Measurements from ENCODE around the gene CLEC17A.
A peak's percentile ranks its signal among the peaks of the same experiment; 100 is the strongest.
"Not testable (repeated sequence)": the region's sequence is repeated elsewhere in the genome, so short reads cannot be mapped to it uniquely, and the experiment has no call there.

The CLEC17A gene

DNA sequence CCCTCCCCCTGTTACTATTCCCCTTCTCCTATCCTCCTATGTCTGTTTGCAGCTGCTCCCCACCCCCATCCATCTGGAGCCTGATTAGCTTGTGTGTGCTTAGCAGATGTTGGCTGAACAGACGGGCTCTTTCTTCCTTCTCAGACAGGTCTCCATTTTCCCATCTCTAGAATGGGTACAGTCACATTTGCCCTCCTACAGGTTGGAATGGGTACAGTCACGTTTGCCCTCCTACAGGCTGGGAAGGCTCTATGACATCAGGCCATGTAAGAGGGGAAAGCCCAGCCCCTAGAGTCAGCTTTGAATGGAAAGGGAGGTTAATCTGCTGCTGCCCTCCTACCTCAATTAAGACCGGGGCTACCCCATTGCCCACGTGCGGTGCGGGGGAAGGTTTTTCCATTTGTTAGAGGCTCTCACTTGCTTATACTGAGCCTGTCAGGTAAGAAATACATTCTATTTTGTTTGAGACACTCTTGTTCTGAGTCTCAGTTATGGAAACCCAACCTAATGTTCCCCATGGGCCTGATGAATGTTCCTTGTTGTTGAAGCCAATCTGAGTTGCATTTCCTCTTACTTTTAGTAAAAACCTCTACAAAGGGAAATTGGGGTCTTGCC, 2.2 kb upstream of the CLEC17A start:
- CTCF ChIA-PET = interaction anchor here (1.9 kb wide), 1 partner anchor 106 kb away, joined by 4 read pairs; no protein-coding TSS in a partner anchor
- POLR2A ChIA-PET = no interaction called here

DNA sequence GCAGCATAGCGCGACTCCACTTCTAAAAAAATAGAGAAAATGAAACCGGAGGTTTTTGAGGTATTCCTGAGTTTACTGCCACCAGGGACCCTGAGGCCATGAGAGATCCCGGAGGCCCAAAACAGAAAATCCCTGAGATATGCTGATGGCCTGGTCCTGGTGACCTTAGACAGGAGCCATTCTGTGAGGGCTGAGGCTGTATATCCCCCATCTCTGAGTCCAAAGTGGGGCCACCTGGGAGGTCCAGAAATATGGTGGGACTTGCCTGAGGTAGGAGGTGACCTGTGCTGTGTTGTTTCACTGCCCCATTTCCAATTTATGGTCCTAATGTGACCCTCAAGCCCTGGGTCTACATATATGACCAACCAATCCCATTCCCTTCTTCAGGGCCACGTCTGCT, 1.5 kb downstream of the CLEC17A start:
- H3K36me3 ChIP-seq (ENCODE audit: control insufficient read depth in 2 of 2, insufficient read depth in 1 of 2, low read length in 2 of 2); H3K4me3 ChIP-seq (ENCODE audit: low read depth, low read length); H3K9me3 ChIP-seq (ENCODE audit: control insufficient read depth, insufficient read depth, low read depth, low read length); CTCF ChIA-PET; H3K4me1 ChIP-seq (ENCODE audit: control insufficient read depth, insufficient read depth, low read length); H3K27ac ChIP-seq (ENCODE audit: extremely low read depth, low read depth, low read length); POLR2A ChIA-PET: not testable (repeated sequence)

More for the DNA sequence above, 2.2 kb upstream of the CLEC17A start:
- TF ChIP-seq ZNF341 (tag by site-specific recombination; IDR thresholded peaks at IDR 0.05; ENCODE audit: low read depth) (no peak), ZNF221 (tag by site-specific recombination; IDR thresholded peaks at IDR 0.05; ENCODE audit: borderline replicate concordance) (no peak), ZNF248 (tag by site-specific recombination; IDR thresholded peaks at IDR 0.05) (no peak), ZBTB1 (tag by site-specific recombination; IDR thresholded peaks at IDR 0.05) (no peak), ZNF121 (tag by site-specific recombination; IDR thresholded peaks at IDR 0.05) (no peak), ZFP69B (tag by site-specific recombination; IDR thresholded peaks at IDR 0.05) (no peak), ZNF658 (tag by site-specific recombination; IDR thresholded peaks at IDR 0.05) (no peak), REPIN1 (tag by site-specific recombination; IDR thresholded peaks at IDR 0.05; ENCODE audit: low read depth) (no peak), ZNF404 (tag by site-specific recombination; IDR thresholded peaks at IDR 0.05) (no peak), ZNF707 (tag by site-specific recombination; IDR thresholded peaks at IDR 0.05) (no peak)
- TF ChIP-seq, protein P1, sequence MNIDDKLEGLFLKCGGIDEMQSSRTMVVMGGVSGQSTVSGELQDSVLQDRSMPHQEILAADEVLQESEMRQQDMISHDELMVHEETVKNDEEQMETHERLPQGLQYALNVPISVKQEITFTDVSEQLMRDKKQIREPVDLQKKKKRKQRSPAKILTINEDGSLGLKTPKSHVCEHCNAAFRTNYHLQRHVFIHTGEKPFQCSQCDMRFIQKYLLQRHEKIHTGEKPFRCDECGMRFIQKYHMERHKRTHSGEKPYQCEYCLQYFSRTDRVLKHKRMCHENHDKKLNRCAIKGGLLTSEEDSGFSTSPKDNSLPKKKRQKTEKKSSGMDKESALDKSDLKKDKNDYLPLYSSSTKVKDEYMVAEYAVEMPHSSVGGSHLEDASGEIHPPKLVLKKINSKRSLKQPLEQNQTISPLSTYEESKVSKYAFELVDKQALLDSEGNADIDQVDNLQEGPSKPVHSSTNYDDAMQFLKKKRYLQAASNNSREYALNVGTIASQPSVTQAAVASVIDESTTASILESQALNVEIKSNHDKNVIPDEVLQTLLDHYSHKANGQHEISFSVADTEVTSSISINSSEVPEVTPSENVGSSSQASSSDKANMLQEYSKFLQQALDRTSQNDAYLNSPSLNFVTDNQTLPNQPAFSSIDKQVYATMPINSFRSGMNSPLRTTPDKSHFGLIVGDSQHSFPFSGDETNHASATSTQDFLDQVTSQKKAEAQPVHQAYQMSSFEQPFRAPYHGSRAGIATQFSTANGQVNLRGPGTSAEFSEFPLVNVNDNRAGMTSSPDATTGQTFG (tag by site-specific recombination; IDR thresholded peaks at IDR 0.05; ENCODE audit: borderline replicate concordance) = no peak
- TF ChIP-seq, protein P2, sequence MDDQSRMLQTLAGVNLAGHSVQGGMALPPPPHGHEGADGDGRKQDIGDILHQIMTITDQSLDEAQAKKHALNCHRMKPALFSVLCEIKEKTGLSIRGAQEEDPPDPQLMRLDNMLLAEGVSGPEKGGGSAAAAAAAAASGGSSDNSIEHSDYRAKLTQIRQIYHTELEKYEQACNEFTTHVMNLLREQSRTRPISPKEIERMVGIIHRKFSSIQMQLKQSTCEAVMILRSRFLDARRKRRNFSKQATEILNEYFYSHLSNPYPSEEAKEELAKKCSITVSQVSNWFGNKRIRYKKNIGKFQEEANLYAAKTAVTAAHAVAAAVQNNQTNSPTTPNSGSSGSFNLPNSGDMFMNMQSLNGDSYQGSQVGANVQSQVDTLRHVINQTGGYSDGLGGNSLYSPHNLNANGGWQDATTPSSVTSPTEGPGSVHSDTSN (CRISPR knock-in tag; IDR thresholded peaks at IDR 0.05) = no peak
- no peak overlapping the region for H3K4me3 ChIP-seq (ENCODE audit: low read depth, low read length)
- no peaks in the 10 kb centered on the region for H3K9me3 ChIP-seq (ENCODE audit: control insufficient read depth, insufficient read depth, low read depth, low read length)
- no peaks in the 10 kb centered on the region for H3K4me1 ChIP-seq (ENCODE audit: control insufficient read depth, insufficient read depth, low read length)
- H3K36me3 ChIP-seq (ENCODE audit: control insufficient read depth in 2 of 2, insufficient read depth in 1 of 2, low read length in 2 of 2) = no peaks in the 10 kb centered on the region
- H3K27ac ChIP-seq (ENCODE audit: extremely low read depth, low read depth, low read length) = no peak overlapping the region

DNA sequence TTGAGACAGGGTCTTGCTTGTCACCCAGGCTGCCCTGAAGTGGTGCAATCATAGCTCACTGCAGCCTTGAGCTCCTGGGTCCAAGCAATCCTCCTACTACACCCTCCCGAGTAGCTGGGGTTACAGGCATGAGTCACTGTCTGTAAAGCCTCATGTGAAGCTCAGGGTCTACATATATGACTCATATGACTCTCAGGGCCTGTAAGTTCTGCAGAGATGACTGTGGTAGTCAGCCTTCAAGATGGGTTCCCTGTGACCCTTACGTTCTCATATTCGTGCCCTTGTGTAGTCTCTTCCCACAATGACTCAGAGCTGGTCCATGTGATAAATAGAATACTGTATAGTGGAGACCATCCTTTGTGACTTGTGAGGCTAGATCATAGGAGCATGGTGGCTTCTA, 2.3 kb downstream of the CLEC17A start:
- H3K36me3 ChIP-seq (ENCODE audit: control insufficient read depth in 2 of 2, insufficient read depth in 1 of 2, low read length in 2 of 2); H3K4me3 ChIP-seq (ENCODE audit: low read depth, low read length); H3K4me1 ChIP-seq (ENCODE audit: control insufficient read depth, insufficient read depth, low read length); H3K9me3 ChIP-seq (ENCODE audit: control insufficient read depth, insufficient read depth, low read depth, low read length); H3K27ac ChIP-seq (ENCODE audit: extremely low read depth, low read depth, low read length); POLR2A ChIA-PET; CTCF ChIA-PET: not testable (repeated sequence)

DNA sequence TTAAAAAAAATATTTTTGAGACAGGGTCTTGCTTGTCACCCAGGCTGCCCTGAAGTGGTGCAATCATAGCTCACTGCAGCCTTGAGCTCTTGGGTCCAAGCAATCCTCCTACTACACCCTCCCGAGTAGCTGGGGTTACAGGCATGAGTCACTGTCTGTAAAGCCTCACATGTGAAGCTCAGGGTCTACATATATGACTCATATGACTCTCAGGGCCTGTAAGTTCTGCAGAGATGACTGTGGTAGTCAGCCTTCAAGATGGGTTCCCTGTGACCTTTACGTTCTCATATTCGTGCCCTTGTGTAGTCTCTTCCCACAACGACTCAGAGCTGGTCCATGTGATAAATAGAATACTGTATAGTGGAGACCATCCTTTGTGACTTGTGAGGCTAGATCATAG, 6.5 kb downstream of the CLEC17A start:
- CTCF ChIA-PET; H3K9me3 ChIP-seq (ENCODE audit: control insufficient read depth, insufficient read depth, low read depth, low read length); H3K36me3 ChIP-seq (ENCODE audit: control insufficient read depth in 2 of 2, insufficient read depth in 1 of 2, low read length in 2 of 2); H3K4me1 ChIP-seq (ENCODE audit: control insufficient read depth, insufficient read depth, low read length); H3K27ac ChIP-seq (ENCODE audit: extremely low read depth, low read depth, low read length); H3K4me3 ChIP-seq (ENCODE audit: low read depth, low read length); POLR2A ChIA-PET: not testable (repeated sequence)

DNA sequence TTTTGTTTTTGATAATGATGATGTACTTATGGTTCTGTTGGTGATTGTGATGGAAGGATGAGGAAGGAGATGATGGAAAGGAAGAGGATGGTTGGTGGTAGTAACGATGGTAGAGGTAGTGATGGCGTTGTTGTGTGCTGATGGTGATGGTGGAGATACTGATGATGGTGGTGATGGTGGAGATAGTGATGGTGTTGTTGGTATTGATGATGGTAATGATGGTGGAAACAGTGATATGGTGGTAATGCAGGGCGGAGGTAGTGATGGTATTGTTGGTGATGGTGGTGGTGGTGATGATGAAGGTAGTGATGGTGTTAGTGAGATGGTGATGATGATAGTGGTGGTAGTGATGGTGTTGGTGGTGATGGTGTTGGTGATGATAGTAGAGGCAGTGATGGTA, 12.7 kb downstream of the CLEC17A start:
- ChIA-PET CTCF (no interaction called here), POLR2A (no interaction called here)
- Histone ChIP-seq H3K27ac (ENCODE audit: extremely low read depth, low read depth, low read length) (no peak overlapping the region), H3K4me1 (ENCODE audit: control insufficient read depth, insufficient read depth, low read length) (no peaks in the 10 kb centered on the region), H3K9me3 (ENCODE audit: control insufficient read depth, insufficient read depth, low read depth, low read length) (no peaks in the 10 kb centered on the region), H3K36me3 (ENCODE audit: control insufficient read depth in 2 of 2, insufficient read depth in 1 of 2, low read length in 2 of 2) (no peaks in the 10 kb centered on the region), H3K4me3 (ENCODE audit: low read depth, low read length) (no peak overlapping the region)
- TF ChIP-seq ZFP69B (tag by site-specific recombination; IDR thresholded peaks at IDR 0.05) (no peak), ZNF311 (tag by site-specific recombination; IDR thresholded peaks at IDR 0.05; ENCODE audit: borderline replicate concordance) (0 out of 2 replicates have a peak, but pooled peaks have one; percentile 69), ZNF621 (tag by site-specific recombination; IDR thresholded peaks at IDR 0.05) (0 out of 2 replicates have a peak, but pooled peaks have one; percentile 60), TCF7L2 (IDR thresholded peaks at IDR 0.05; ENCODE audit: borderline replicate concordance, low read depth, low read length) (no peak), ZNF560 (tag by site-specific recombination; IDR thresholded peaks at IDR 0.05; ENCODE audit: borderline replicate concordance) (0 out of 2 replicates have a peak, but pooled peaks have one; percentile 59), ZBTB8A (tag by site-specific recombination; IDR thresholded peaks at IDR 0.05) (no peak), ZNF521 (tag by site-specific recombination; IDR thresholded peaks at IDR 0.05) (0 out of 2 replicates have a peak, but pooled peaks have one; percentile 64), ZNF777 (tag by site-specific recombination; IDR thresholded peaks at IDR 0.05; ENCODE audit: borderline replicate concordance) (peak; percentile 18; the same call in 1 of the 2 replicates), ZNF175 (tag by site-specific recombination; IDR thresholded peaks at IDR 0.05) (0 out of 2 replicates have a peak, but pooled peaks have one; percentile 34), ZNF544 (tag by site-specific recombination; IDR thresholded peaks at IDR 0.05) (peak; percentile 44; the same call in 1 of the 2 replicates), ZBTB1 (tag by site-specific recombination; IDR thresholded peaks at IDR 0.05) (no peak)
